Measurements from ENCODE around the gene TSPAN14. TPM values are rescaled to one million over a fixed set of nuclear protein-coding genes. Genes with fewer than 3 reads are reported as not detected.
A peak's percentile ranks its signal among the peaks of the same experiment; 100 is the strongest.

The TSPAN14 gene
- total and polyA plus RNA-seq, 12 donors: 13.1 to 112 (median 45.5) TPM

DNA sequence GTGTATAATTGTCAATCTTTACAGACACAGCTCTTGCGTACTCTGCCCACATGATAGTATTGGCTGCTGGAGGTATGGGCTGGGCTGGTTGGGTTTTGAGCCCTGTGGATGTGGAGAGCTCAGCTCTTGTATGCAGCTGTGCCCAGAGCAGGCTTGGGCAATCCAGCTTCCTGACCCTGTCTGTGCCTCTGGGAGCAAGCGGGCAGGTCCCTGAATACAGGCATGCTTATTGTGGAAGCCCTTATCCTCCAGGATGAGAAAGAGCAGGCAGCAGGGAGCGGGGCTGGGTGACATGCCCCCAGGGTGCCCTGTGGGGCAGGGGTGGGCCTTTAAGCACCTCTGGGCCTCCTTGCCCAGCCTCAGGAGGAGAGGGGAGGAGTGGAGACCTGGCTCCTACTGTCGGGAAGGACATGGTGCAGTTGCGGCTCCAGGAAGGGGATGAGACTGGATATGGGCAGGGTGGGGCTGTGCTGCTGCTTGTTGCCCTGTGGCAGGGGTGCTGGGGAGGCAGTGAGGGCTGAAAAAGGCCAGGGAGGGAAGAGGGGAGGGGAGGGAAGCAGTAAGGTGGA lies 50.9 kb downstream of the TSPAN14 start:
- DNase-seq: no peak

DNA sequence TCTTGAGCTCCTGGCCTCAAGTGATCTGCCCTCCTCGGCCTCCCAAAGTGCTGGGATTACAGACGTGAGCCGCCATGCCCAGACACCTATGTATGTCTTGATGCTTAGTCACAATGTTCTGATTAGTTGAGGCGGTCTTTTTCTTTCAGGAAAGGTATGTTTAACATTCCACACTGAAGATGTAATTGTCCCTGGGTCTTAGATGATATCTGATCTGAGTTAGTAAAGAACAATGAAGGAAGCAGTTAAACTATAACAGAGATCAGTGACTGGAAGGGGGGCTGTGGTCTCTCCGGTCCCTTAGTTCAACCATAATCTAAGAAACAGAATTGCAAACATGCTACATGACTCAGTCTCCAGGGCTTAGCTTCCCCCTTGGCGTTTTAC lies 52.1 kb downstream of the TSPAN14 start:
- peak overlapping the region in 1 of 5 donors; percentile 77 for H3K27ac ChIP-seq
- DNase-seq: no peak
- H3K36me3 ChIP-seq (replicated peaks in 1 of 2): peaks cover 0 to 12% of the 10 kb centered on the region in 2 donors
- TF ChIP-seq POLR2A (IDR thresholded peaks at IDR 0.05) (no peak), CTCF (IDR thresholded peaks at IDR 0.05) (no peak)
- H3K27me3 ChIP-seq: no peaks in the 10 kb centered on the region
- no peaks in the 10 kb centered on the region for H3K9me3 ChIP-seq (replicated peaks in 1 of 3)
- H3K4me1 ChIP-seq (replicated peaks in 1 of 2): peaks cover 4 to 71% of the 10 kb centered on the region in 2 donors
- WGBS, 4 donors: 78 to 84% (median 80%) methylated on average over 6 of the region's 6 CpGs
- intact Hi-C loops (cut with DNase I): loop anchor here (10.0 kb wide), 1 partner anchor 121 kb away; no protein-coding TSS in a partner anchor
- no peak overlapping the region for H3K4me3 ChIP-seq

More for the DNA sequence above, 50.9 kb downstream of the TSPAN14 start:
- Histone ChIP-seq H3K27ac (peak overlapping the region in 3 of 5 donors; percentile 32 to 77 (median 47)), H3K4me3 (no peak overlapping the region), H3K9me3 (replicated peaks in 1 of 3) (no peaks in the 10 kb centered on the region), H3K27me3 (no peaks in the 10 kb centered on the region), H3K4me1 (replicated peaks in 1 of 2) (peaks cover 12 to 79% of the 10 kb centered on the region in 2 donors), H3K36me3 (replicated peaks in 1 of 2) (peaks cover 0 to 6% of the 10 kb centered on the region in 2 donors)
- TF ChIP-seq POLR2A (IDR thresholded peaks at IDR 0.05): no peak
- no peak for TF ChIP-seq CTCF (IDR thresholded peaks at IDR 0.05)
- intact Hi-C loops (cut with DNase I): loop anchor here (2.0 to 10.0 kb wide), 2 partner anchors 60 to 120 kb away; no protein-coding TSS in a partner anchor
- WGBS, 4 donors: 74 to 84% (median 77%) methylated on average over 3 to 5 of the region's 5 CpGs

DNA sequence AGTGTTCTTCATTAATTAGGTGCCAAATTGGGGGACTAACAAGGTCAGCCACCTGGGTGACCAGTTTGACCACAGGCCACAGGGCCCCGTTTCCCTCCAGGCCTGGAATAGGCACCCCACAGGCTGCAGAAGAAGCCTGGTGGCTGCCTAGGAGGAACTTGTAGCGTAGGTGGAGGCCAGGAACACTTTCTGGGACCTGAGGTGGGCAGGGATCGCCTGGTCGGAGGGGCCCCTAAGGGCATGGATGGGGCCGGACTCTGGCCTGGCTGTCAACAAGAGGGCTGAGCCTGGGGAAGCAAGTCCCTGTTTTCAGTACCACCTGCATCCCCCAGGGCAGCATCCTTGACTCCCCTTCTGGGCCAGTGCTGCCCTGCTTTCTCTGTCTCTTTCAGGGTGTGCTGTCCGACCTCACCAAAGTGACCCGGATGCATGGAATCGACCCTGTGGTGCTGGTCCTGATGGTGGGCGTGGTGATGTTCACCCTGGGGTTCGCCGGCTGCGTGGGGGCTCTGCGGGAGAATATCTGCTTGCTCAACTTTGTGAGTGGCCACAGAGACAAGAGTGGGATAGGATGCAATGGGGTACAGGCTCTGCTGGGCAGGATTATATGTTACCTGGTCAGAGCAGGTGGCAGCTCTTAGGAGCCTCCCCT lies 52.9 kb downstream of the TSPAN14 start:
- peaks cover 0 to 63% of the 10 kb centered on the region in 2 donors for H3K4me1 ChIP-seq (replicated peaks in 1 of 2)
- peak overlapping the region in 2 of 5 donors; percentile 31 to 67 for H3K27ac ChIP-seq
- TF ChIP-seq CTCF (IDR thresholded peaks at IDR 0.05): no peak
- TF ChIP-seq POLR2A (IDR thresholded peaks at IDR 0.05): no peak
- 86 to 91% (median 88%) methylated on average over 7 to 13 of the region's 13 CpGs for WGBS, 4 donors
- H3K4me3 ChIP-seq: no peak overlapping the region
- intact Hi-C loops (cut with DNase I): loop anchor here (10.0 kb wide), 1 partner anchor 122 kb away; no protein-coding TSS in a partner anchor
- DNase-seq: peak in 1 of 7 donors; percentile 37
- peaks cover 0 to 14% of the 10 kb centered on the region in 2 donors for H3K36me3 ChIP-seq (replicated peaks in 1 of 2)
- no peaks in the 10 kb centered on the region for H3K9me3 ChIP-seq (replicated peaks in 1 of 3)
- H3K27me3 ChIP-seq: no peaks in the 10 kb centered on the region

DNA sequence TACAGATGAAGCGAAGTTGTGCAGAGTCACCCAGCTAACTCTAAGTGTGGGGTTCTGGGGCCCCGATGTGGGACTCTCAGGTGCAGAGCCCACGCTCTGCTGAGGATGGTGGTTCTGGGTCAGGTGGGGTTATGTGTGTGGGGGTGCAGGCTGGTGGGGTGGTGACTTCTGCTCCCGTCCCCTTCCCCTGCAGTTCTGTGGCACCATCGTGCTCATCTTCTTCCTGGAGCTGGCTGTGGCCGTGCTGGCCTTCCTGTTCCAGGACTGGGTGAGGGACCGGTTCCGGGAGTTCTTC lies 54.9 kb downstream of the TSPAN14 start:
- peaks cover 0 to 49% of the 10 kb centered on the region in 2 donors for H3K4me1 ChIP-seq (replicated peaks in 1 of 2)
- H3K4me3 ChIP-seq: no peak overlapping the region
- H3K27ac ChIP-seq: peak overlapping the region in 2 of 5 donors; percentile 31 to 89
- no peaks in the 10 kb centered on the region for H3K27me3 ChIP-seq
- intact Hi-C loops (cut with DNase I): loop anchor here (10.0 kb wide), 1 partner anchor 124 kb away; no protein-coding TSS in a partner anchor
- WGBS, 4 donors: 80 to 93% (median 87%) methylated on average over 8 of the region's 8 CpGs
- DNase-seq: no peak
- H3K9me3 ChIP-seq (replicated peaks in 1 of 3): no peaks in the 10 kb centered on the region
- peaks cover 0 to 35% of the 10 kb centered on the region in 2 donors for H3K36me3 ChIP-seq (replicated peaks in 1 of 2)
- TF ChIP-seq CTCF (IDR thresholded peaks at IDR 0.05): no peak
- no peak for TF ChIP-seq POLR2A (IDR thresholded peaks at IDR 0.05)

Data from adrenal gland (tissue), 12 donors.